Measurements from ENCODE around the gene NELFCD.

GRCh38 chr20:58993332-58994248, 12.5 kb downstream of the NELFCD start:
- TF ChIP-seq JUND (IDR thresholded peaks at IDR 0.05) (no peak), EZH2phosphoT487 (IDR thresholded peaks at IDR 0.05; ENCODE audit: borderline replicate concordance) (no peak), CTCF (IDR thresholded peaks at IDR 0.05 in 2 of 3, conservative IDR thresholded peaks at IDR 0.05 in 1 of 3; ENCODE audit: borderline replicate concordance in 1 of 3, insufficient read depth in 1 of 3, low read depth in 2 of 3, low read length in 2 of 3) (no peak), SP1 (IDR thresholded peaks at IDR 0.05; ENCODE audit: low read depth) (no peak), POLR2AphosphoS5 (IDR thresholded peaks at IDR 0.05; ENCODE audit: low read depth, low read length) (no peak), POLR2A (IDR thresholded peaks at IDR 0.05; ENCODE audit: borderline replicate concordance, extremely low read depth, insufficient read depth, insufficient read length) (no peak), SIN3A (IDR thresholded peaks at IDR 0.05; ENCODE audit: low read depth) (no peak), ZFX (IDR thresholded peaks at IDR 0.05) (no peak), EZH2 (IDR thresholded peaks at IDR 0.05) (no peak)
- TF ChIP-seq, protein P1, sequence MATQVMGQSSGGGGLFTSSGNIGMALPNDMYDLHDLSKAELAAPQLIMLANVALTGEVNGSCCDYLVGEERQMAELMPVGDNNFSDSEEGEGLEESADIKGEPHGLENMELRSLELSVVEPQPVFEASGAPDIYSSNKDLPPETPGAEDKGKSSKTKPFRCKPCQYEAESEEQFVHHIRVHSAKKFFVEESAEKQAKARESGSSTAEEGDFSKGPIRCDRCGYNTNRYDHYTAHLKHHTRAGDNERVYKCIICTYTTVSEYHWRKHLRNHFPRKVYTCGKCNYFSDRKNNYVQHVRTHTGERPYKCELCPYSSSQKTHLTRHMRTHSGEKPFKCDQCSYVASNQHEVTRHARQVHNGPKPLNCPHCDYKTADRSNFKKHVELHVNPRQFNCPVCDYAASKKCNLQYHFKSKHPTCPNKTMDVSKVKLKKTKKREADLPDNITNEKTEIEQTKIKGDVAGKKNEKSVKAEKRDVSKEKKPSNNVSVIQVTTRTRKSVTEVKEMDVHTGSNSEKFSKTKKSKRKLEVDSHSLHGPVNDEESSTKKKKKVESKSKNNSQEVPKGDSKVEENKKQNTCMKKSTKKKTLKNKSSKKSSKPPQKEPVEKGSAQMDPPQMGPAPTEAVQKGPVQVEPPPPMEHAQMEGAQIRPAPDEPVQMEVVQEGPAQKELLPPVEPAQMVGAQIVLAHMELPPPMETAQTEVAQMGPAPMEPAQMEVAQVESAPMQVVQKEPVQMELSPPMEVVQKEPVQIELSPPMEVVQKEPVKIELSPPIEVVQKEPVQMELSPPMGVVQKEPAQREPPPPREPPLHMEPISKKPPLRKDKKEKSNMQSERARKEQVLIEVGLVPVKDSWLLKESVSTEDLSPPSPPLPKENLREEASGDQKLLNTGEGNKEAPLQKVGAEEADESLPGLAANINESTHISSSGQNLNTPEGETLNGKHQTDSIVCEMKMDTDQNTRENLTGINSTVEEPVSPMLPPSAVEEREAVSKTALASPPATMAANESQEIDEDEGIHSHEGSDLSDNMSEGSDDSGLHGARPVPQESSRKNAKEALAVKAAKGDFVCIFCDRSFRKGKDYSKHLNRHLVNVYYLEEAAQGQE (IDR thresholded peaks at IDR 0.05; ENCODE audit: low read depth) = no peak
